HG03108 (cell line): Measurements from ENCODE around the gene HTRA3.

Experiments used
- ATAC-seq: cut with Tn5 transposase; IDR thresholded peaks from one replicate; pipeline ENCODE4 v1.9.1; 2021; ENCODE audit warnings: moderate library complexity; ENCODE audit not compliant: unreplicated experiment

HTRA3 gene

DNA sequence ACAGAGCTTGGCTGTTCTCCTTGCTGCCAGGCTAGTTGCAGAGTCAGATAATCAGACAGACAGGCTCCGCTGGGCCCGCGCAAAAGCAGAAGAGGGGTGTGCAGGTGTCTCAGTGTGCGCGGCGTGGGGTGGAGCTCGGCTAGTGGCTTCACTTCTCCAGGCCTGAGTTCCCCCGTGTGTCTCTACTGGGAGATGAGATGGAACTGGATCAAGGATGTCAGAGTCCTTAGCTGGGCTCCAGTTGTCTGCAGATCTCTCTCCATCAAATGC is 21.1 kb downstream of the HTRA3 start:
- no peak for ATAC-seq

DNA sequence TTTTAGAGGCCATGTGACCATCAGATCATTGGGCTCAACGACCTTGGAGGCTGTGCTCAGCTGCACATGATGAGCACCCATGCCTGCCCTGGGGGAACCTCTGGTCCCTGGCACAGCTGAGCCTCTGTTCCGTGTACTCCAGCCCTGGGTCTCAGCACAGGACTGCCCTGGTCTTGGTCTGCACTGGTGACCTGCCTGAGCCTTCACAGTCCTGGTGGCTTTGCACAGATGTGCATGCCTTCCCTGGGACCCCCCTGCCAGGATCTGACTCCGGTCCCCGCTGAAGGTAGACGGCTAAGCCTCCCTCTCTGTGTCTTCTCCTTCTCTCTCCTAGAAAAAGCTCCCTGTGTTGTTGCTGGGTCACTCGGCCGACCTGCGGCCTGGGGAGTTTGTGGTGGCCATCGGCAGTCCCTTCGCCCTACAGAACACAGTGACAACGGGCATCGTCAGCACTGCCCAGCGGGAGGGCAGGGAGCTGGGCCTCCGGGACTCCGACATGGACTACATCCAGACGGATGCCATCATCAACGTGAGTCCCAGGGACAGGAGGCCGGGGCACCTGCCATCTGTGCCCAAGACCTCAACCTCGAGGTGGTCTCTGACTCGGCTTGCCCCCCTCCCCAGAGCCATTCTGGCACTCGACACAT is 21.6 kb downstream of the HTRA3 start:
- ATAC-seq: no peak

DNA sequence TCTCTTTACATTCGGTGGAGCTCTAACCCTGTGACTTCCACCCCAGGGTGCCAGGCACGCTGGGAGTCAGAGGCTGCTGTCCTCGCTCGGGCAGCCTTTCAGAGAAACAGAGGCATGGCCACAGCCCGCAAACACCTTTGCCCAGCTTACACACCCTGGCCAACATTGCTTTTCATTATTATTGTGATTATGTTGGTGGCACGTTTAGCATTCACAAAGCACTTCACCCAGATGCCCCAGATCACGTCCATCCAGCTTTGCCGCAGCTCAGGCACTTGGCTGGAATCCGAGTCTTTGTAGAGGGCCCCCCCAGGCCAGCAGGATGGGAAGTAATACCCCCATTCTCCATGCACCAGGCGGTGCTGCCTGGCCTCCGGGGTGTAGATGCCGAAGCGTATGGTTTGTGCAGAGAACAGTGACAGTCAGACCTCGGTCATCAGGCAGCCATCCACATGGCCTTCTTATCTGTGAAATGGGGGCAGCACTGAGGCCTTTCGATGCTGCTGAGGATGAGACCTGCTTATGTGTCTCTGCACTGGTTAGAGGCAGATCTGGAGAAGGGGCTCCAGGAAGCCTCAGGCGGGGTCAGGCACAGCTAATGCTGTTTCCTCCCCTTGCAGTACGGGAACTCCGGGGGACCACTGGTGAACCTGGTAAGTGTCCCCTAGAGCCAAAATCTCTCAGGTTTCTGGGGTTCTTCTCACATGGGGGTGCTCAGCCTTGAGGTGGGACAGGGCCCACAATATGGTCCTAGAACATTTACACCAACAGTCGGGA is 22.3 kb downstream of the HTRA3 start:
- no peak for ATAC-seq

DNA sequence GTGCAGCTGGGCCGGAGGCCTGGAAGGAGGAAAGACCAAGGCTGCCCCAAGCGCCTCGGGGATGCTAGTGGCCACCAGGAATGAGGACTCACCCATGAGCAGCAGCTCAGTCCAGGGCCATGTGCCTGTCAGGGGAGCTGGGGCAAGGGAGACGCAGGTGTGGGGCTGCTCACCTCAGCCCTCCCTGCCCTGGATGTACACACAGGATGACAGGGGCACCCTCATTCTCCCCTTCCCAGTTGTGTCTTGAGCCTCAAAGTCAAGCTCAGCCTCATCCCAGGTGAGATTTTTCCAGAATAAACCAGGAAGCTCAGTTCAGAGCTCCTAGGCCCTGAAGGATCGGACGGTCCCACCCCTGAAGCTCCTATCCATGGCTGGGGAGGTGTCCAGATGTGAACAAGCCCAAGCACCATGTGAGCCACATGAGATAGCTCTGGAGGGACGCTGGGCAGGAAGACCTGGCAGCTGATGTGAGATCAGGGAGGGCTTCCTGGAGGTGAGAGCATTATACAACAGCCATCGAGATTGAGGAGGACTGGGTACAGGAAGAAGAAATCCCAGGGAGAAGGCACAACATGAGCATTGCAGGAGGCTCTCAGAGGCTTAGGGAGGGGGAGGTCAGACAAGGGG is 23.0 kb downstream of the HTRA3 start:
- no peak for ATAC-seq

DNA sequence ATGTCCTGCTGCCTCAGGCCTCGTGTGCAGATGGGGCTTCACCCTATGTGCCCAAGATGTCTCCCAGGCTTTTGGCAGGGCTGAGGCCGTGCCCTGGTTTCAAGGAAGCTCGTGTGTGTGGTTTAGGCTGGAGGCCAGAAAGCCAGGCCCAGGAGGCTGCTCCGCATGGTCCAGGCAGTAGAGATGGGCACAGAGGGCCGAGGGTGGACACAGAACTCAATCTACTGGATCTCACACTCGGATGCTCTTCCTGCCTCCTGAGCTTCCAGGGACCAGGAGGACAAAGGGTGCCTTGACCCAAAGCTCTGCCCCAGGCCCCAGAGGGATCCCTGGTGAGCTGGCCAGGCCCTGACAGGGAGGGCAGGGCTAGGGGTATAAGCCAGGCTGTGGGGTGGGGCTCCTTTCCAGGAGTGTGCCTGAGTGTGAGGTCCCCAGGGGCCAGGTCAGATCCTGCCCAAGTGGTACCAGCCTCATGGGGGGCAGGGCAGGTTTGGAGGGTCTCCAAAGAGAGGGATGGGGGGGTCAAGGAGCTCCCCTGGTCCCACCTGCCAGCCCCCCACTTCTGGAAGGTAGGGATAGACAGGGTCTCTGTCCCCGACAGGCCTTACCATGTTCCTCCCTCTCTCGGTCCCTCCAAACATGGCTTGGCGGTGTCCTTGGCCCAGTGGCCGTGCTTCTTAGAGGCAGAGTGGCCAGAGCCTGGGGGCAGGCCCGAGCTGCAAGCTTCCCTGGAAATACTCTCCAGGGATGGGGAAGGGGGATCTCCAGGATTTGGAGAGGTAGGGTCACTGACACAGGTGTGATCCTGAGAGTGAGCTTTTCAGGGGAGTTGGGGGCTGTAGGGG is 23.8 kb downstream of the HTRA3 start:
- ATAC-seq: no peak

DNA sequence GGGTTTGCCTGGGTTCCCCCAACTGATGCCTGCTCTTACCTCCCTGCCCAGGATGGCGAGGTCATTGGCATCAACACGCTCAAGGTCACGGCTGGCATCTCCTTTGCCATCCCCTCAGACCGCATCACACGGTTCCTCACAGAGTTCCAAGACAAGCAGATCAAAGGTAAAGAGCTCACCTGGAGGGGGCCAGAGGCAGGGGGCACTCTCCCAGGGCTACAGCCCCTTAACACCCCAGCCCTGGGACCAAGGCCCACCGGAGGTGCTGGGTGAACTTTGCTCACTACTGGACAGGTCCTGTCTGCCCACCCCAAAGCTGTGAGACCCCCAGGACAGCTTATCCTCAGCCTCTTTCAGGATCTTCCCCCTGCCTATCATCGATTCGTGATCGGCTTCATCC is 24.5 kb downstream of the HTRA3 start:
- ATAC-seq: no peak

DNA sequence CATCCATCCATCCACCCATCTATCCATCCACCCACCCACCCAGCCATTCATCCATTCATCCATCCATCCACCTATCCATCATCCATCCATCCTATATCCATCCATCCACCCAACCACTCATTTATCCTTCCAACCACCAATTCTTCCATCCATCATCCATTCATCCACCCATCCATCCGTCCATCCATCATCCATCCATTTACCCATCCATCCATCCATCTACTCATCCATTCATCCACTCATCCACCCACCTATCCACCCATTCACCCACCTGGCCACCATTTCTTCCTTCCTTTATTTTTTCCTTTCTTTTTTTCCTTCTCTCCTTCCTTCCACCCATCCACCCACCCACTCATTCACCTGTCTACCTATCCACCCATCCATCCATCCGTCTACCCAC is 25.2 kb downstream of the HTRA3 start:
- no peak for ATAC-seq

DNA sequence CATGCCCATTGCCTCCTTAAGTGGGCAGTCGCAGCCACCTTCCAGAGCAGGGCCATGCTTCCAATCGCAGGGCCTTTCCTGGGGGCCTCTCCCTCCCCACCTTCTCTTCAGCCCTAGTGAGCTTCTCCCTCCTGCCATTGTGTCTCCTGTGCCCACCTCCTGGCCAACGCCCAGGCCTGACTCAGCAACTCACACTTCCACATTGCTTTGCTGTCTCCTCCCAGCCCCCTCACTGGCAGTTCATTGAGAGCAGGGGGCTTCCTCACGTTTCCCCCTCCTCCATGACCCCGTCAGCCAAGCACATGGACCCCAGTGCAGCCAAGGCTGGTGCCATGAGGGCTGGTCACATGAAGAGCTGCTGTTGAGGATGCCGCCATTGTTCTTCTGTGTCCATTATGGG is 25.9 kb downstream of the HTRA3 start:
- no peak for ATAC-seq

DNA sequence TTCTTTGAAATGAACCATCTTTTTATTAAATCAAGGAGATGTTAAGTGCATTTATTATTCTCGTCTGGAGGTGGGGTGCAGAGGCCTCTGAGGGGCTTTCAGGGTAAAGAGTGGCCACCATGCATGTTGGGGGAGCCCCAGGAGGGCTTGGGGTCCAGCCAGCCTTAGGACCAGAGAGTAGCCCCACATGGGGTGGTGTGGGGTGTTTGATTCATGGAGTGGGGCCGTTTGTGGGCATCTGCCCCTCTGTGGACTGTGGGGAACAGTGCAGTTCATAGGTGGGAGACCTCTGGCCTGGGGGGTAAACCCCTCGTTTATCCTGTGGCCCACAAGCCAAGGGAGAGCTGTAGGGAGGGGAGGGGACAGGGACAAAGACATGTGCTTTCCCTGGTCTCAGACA is 26.9 kb downstream of the HTRA3 start:
- no peak for ATAC-seq

DNA sequence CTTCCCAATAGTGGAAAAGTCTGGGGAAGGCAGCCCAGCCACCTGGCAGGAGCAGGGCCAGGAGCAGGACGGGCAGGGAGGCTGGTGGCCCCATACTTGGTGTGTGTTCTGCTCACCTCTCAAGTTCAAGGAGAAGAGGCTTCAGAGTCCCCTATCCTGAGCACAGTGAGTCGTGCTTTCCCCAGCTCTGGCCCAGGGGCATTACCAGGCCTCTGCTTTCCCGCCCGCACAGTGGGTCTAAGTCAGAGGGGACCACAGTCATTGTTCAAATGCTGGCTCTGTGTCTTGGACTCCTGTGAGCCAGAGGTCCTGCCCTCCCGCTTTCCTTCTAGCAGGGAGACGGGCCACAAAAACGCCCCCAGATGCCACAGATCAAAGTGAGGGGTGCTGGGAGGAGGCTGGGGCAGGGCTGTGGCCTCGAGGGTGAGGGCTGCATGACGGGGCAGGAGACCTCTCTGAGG is 27.6 kb downstream of the HTRA3 start:
- no peak for ATAC-seq

DNA sequence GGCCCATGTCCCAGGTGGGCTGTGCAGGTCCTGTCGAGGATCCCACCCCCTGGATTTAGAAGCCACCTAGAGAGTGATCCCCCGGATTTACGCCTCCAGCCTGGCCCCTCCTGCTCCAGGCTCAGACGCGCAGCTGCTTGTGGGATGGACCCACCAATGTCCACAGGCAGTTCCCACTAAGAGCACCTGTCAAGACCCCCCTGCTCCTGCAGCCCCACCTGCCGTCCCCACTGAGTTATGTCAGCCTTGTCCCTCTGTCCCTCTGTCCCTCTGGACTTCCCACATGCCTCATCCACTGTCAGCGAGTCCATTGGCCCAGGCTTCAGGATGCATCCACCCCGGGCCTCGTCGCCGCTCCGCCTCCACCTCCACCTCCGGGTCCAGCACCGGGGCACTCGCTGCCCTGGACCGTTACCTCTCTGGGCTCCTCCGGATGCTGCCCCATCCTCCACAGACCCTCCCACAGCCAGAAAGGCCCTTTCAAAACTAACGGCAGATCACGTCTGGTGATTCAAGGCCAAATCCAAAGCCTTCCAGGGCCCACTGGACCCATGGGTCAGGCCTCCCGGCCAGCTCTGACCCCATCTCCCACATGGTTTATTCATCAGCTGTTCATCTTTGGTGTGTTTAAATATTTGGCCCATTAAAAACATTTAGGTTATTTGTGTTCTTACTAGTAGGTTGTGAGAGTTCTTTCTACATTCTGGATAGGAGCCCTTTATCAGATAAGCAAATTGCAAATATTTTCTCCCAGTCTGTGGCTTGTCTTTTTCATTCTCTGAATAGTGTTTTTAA is 28.3 kb downstream of the HTRA3 start:
- no peak for ATAC-seq

DNA sequence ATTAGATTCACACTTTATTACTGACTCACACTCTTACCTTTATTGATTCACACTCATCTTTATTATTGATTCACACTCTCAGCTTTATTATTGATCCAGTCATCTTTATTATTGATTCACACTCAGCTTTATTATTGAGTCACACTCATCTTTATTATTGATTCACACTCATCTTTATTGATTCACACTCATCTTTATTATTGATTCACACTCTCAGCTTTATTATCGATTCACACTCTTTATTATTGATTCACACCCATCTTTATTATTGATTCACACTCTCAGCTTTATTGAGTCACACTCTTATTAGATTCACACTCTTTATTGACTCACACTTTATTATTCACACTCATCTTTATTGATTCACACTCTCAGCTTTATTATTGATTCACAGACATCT is 31.3 kb downstream of the HTRA3 start:
- ATAC-seq: no peak

DNA sequence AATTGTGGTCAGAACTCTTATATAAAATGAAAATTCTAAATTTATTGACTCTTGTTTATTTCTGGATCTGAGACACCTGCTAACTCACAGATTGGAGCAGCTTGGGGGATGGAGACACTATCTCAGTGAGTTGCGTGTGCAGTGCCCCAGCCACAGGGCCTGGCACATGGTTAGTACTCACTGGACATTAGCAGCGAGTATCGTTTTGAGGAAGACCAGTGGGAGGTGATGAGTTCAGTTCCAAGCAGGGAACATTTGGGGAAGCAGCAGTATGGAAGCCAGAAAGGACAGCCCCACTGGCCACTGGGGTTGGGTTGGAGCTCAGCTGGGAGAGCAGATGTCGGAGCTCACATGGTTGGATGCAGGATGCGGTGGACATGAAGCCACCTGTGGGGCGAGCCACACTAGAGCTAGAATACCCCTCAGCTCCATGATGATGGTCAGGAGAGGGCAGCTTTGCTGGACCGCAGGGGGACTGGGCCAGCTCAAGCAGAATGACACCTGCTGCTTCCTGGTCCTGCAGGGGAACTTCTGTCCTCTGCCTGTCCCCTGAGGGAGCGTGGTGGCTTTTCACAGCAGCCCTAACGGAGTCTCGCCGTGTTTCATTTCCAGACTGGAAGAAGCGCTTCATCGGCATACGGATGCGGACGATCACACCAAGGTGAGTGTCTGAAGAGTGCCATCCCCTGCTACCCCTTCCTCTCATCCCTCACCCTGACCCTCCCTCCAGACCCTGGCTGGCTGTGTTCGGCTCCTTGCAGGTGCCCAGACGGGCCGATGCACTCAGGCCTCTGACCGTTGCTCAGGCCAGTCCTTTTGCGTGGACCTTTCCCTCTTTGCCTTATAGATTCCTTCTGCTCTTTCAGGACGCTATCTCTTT is 32.5 kb downstream of the HTRA3 start:
- no peak for ATAC-seq

DNA sequence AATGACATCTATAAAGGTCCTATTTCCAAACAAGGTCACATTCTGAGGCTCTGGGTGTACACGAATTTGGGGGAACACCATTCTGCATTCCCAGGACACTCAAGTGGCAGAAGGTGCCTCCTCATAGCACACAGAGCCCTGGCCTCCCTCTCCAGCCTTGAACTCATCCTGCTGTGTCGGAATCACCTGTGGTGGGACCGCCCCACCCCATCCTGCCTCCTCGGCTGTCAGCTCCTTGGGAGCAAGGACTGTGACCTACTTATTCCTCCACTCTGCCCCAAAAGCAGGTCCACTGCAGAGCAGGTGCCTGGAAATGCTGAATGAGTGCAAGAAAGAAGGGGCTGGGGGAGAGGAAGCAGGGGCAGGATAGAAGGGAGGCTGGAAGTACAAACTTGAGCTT is 33.5 kb downstream of the HTRA3 start:
- no peak for ATAC-seq

DNA sequence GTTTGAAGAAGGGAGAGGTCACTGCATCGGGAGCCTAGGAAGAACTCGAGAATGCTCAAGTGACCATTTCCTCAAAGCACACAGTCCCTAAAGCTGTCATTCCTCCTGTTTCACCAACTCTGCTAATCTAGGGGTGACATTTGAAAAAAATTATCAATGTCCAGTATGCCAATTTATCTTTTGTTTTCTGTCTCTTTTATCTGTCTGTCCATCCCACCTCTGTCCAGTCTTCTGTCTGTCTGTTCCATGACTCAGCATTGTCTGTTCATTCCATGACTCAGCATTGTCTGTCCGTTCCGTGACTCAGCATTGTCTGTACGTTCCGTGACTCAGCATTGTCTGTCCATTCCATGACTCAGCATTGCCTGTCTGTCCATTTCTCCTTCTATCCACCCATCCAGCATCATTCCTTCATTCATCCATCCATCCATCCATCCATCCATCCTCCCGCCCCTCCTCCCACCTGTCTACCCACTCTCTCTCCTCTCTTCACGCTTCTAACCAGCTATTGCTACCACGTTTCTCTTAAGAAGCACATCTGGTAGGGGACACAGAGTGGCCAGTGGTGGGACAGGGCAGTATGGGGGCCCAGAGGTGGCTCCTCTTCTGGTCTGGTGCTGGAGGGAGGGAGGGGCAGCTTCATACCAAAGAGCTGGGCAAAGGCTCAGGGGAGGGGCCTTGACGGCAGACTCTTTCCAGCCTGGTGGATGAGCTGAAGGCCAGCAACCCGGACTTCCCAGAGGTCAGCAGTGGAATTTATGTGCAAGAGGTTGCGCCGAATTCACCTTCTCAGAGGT is 34.1 kb downstream of the HTRA3 start:
- no peak for ATAC-seq

DNA sequence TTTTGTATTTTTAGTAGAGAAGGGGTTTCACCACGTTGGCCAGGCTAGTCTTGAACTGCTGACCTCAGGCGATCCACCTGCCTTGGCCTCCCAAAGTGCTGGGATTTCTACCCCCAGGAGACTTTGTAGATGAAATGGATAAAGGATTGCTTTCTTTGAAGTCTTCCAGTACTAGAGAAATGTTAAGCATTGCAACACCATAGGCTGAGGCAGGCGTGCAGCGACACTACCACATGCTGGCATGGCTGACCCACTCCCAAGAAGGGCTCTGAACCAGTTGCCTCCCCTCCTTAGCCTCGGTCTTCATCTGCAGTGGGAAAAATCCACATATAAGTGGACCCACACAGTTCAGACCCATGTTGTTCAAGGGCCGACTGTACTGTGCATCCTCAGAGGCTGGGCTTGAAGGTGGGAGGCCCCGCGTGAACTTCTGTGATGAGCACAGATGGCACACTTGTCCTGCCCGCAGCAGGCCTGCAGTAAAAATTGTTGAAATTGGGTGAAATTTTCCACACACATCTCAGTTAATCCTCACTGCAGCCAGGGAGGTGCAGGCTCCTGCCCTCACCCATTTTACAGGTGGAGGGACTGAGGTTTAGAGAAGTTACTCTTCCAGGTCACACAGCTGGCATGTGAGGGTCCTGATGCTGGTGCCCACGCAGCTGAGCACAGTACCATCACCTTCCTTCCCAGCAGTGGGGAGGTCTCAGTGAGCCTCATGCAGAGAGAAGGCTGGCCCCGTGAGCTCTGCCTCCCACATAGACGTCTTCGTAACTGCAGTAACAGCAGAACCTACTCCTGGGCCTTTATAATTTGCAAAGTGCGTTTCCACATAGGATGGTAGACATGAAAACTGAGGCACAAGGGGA is 35.5 kb downstream of the HTRA3 start:
- no peak for ATAC-seq

DNA sequence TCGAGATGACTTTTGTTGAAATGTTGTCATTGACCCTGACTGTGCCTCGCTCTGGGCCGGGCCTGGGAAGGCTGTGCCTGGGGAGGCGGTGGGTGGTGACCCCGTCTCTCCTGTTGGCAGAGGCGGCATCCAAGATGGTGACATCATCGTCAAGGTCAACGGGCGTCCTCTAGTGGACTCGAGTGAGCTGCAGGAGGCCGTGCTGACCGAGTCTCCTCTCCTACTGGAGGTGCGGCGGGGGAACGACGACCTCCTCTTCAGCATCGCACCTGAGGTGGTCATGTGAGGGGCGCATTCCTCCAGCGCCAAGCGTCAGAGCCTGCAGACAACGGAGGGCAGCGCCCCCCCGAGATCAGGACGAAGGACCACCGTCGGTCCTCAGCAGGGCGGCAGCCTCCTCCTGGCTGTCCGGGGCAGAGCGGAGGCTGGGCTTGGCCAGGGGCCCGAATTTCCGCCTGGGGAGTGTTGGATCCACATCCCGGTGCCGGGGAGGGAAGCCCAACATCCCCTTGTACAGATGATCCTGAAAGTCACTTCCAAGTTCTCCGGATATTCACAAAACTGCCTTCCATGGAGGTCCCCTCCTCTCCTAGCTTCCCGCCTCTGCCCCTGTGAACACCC is 36.4 kb downstream of the HTRA3 start:
- ATAC-seq: no peak
